Measurements from ENCODE around the gene FAT2. TPM values are rescaled to one million over a fixed set of nuclear protein-coding genes. Genes with fewer than 3 reads are reported as not detected.

FAT2 gene
- total RNA-seq, 1 experiment from 2014 or later = 0.48 TPM

- CTCF ChIA-PET = no interaction called here
These were observed 31.4 kb upstream of the FAT2 start for GRCh38 chr5:151622367-151623088.

GRCh38 chr5:151620461-151620840, 29.3 kb upstream of the FAT2 start:
- no peak overlapping the region for H3K27ac ChIP-seq
- intact Hi-C loops (cut with micrococcal nuclease; ENCODE audit: unreplicated experiment) = no loop called here
- ChIA-PET POLR2A (ENCODE audit: unreplicated experiment) (interaction anchor here (0.7 kb wide), 1 partner anchor 9 kb away, joined by 3 read pairs; no protein-coding TSS in a partner anchor), CTCF (interaction anchor here (0.6 to 0.7 kb wide), 2 partner anchors 28 to 831 kb away, joined by 3 to 5 read pairs; no protein-coding TSS in a partner anchor)
- peak overlapping the region; percentile 30 for H3K4me2 ChIP-seq
- peaks cover 28% of the 10 kb centered on the region for H3F3A ChIP-seq (ENCODE audit: insufficient read depth, low read depth)
- peaks cover 55% of the 10 kb centered on the region for H3K4me1 ChIP-seq (replicated peaks; ENCODE audit: insufficient read depth)
- no peaks in the 10 kb centered on the region for H4K20me1 ChIP-seq (ENCODE audit: insufficient read depth)
- peaks cover 24% of the 10 kb centered on the region; the same call in 1 of the 2 replicates for H3K27me3 ChIP-seq (ENCODE audit: insufficient read depth, low read depth)
- no peak for DNase-seq
- H3K9me3 ChIP-seq (ENCODE audit: insufficient read depth, low read depth) = no peaks in the 10 kb centered on the region
- H3K9me2 ChIP-seq (ENCODE audit: insufficient read depth) = no peaks in the 10 kb centered on the region
- no TSS peak for BruUV-seq (replicated peaks)
- no peak overlapping the region for H2AFZ ChIP-seq
- no peaks in the 10 kb centered on the region for H3K79me2 ChIP-seq (ENCODE audit: low read depth)
- no peak overlapping the region for H3K4me3 ChIP-seq
- no peak for TF ChIP-seq EZH2 (IDR thresholded peaks at IDR 0.05; ENCODE audit: low read depth)
- no peak for TF ChIP-seq CTCF (conservative IDR thresholded peaks at IDR 0.05)
- no peaks in the 10 kb centered on the region for H3K36me3 ChIP-seq (ENCODE audit: low read depth)

More at GRCh38 chr5:151622367-151623088, 31.4 kb upstream of the FAT2 start:
- H3K36me3 ChIP-seq (ENCODE audit: low read depth) = no peaks in the 10 kb centered on the region
- peaks cover 20% of the 10 kb centered on the region for H3F3A ChIP-seq (ENCODE audit: insufficient read depth, low read depth)
- no peak for DNase-seq
- H2AFZ ChIP-seq = no peak overlapping the region
- H3K4me1 ChIP-seq (replicated peaks; ENCODE audit: insufficient read depth) = peaks cover 37% of the 10 kb centered on the region
- H4K20me1 ChIP-seq (ENCODE audit: insufficient read depth) = no peaks in the 10 kb centered on the region
- H3K27me3 ChIP-seq (ENCODE audit: insufficient read depth, low read depth) = peaks cover 26% of the 10 kb centered on the region; the same call in 1 of the 2 replicates
- no peak for TF ChIP-seq EZH2 (IDR thresholded peaks at IDR 0.05; ENCODE audit: low read depth)
- TF ChIP-seq CTCF (conservative IDR thresholded peaks at IDR 0.05) = no peak
- H3K4me3 ChIP-seq = no peak overlapping the region
- POLR2A ChIA-PET (ENCODE audit: unreplicated experiment) = no interaction called here
- no peak overlapping the region for H3K4me2 ChIP-seq
- BruUV-seq (replicated peaks) = no TSS peak
- no peaks in the 10 kb centered on the region for H3K9me3 ChIP-seq (ENCODE audit: insufficient read depth, low read depth)
- no peak overlapping the region for H3K27ac ChIP-seq
- intact Hi-C loops (cut with micrococcal nuclease; ENCODE audit: unreplicated experiment) = no loop called here
- no peaks in the 10 kb centered on the region for H3K9me2 ChIP-seq (ENCODE audit: insufficient read depth)
- H3K79me2 ChIP-seq (ENCODE audit: low read depth) = no peaks in the 10 kb centered on the region

- intact Hi-C loops (cut with micrococcal nuclease; ENCODE audit: unreplicated experiment) = loop anchor here (2.0 kb wide), 1 partner anchor 27 kb away; no protein-coding TSS in a partner anchor
- Histone ChIP-seq H3K27me3 (ENCODE audit: insufficient read depth, low read depth) (peaks cover 18% of the 10 kb centered on the region; the same call in 1 of the 2 replicates), H3K9me2 (ENCODE audit: insufficient read depth) (no peaks in the 10 kb centered on the region), H4K20me1 (ENCODE audit: insufficient read depth) (no peaks in the 10 kb centered on the region), H3K9me3 (ENCODE audit: insufficient read depth, low read depth) (no peaks in the 10 kb centered on the region), H3K4me1 (replicated peaks; ENCODE audit: insufficient read depth) (peaks cover 59% of the 10 kb centered on the region), H3K79me2 (ENCODE audit: low read depth) (no peaks in the 10 kb centered on the region), H3K36me3 (ENCODE audit: low read depth) (no peaks in the 10 kb centered on the region), H3K27ac (no peak overlapping the region), H3K4me3 (no peak overlapping the region), H3K4me2 (peak overlapping the region; percentile 30), H2AFZ (no peak overlapping the region), H3F3A (ENCODE audit: insufficient read depth, low read depth) (peaks cover 32% of the 10 kb centered on the region)
- BruUV-seq (replicated peaks) = no TSS peak
- ChIA-PET POLR2A (ENCODE audit: unreplicated experiment) (interaction anchor here (0.7 kb wide), 1 partner anchor 8 kb away, joined by 3 read pairs; no protein-coding TSS in a partner anchor), CTCF (interaction anchor here (0.6 to 1.4 kb wide), 5 partner anchors 28 to 830 kb away, joined by 3 to 5 read pairs (median 4); no protein-coding TSS in a partner anchor)
- no peak for TF ChIP-seq CTCF (conservative IDR thresholded peaks at IDR 0.05)
- TF ChIP-seq EZH2 (IDR thresholded peaks at IDR 0.05; ENCODE audit: low read depth) = no peak
- peak; percentile 79 to 82 for DNase-seq
These were observed 28.8 kb upstream of the FAT2 start for GRCh38 chr5:151619812-151620460.

Measured in PC-9 (cell line).